NT2/D1 (cell line): Measurements from ENCODE around the gene STK17A.

Source experiments
- DNase-seq: peaks from one replicate; pipeline ENCODE4 v3.0.0-alpha.2; 2011; ENCODE audit warnings: low read depth, low spot score
- H3K27me3 ChIP-seq: 2 replicates; pipeline ENCODE4 v1.6.0; 2011; ENCODE audit warnings: mild to moderate bottlenecking; ENCODE audit not compliant: insufficient read length, insufficient read depth
- H3K36me3 ChIP-seq: 2 replicates; pipeline ENCODE4 v1.6.1; 2011; ENCODE audit warnings: mild to moderate bottlenecking, low read length, mixed read lengths; ENCODE audit not compliant: insufficient read depth, insufficient read length
- H3K4me1 ChIP-seq: 2 replicates; pipeline ENCODE4 v1.5.1; 2011; ENCODE audit not compliant: insufficient read depth, insufficient read length
- H3K4me3 ChIP-seq: 2 replicates; pipeline ENCODE4 v1.5.1; 2011; ENCODE audit warnings: low read depth; ENCODE audit not compliant: insufficient read length
- H3K9ac ChIP-seq: 2 replicates; pipeline ENCODE4 v1.6.0; 2011; ENCODE audit warnings: low read depth; ENCODE audit not compliant: insufficient read length
- H3K9me3 ChIP-seq: 2 replicates; pipeline ENCODE4 v1.5.1; 2011; ENCODE audit warnings: mild to moderate bottlenecking, low read length; ENCODE audit not compliant: insufficient read depth
- SUZ12 ChIP-seq: IDR thresholded peaks from 2 replicates; pipeline ENCODE4 v1.6.1; 2011; ENCODE audit not compliant: insufficient read length, insufficient read depth; ENCODE audit errors: extremely low read depth
- YY1 ChIP-seq: IDR thresholded peaks from 2 replicates; pipeline ENCODE4 v1.6.1; 2011; ENCODE audit not compliant: insufficient read length, insufficient read depth
- ZNF274 ChIP-seq: IDR thresholded peaks from 2 replicates; pipeline ENCODE4 v1.6.1; 2011; ENCODE audit warnings: mild to moderate bottlenecking, low read depth, low read length

Gene STK17A

DNA sequence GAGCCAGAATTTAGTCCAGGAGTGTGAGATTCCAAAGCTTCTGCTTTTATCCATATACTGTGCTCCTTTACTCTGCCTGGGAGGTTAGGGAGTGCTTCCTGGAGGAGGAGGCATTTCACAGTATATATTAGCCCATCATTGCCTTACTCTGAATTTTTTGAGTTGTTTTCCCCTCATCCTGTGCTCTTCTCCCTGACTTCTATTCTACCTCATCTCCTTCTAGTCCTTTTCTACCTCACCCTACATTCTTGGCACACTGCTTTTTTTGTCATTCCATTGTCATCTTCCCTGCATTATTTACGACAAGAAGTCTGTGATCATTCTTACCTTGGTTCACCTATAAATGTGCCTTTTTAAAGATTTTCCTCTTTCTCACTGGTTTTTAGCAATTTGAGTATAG is 21.3 kb downstream of the STK17A start:
- no peak overlapping the region for H3K4me3 ChIP-seq
- TF ChIP-seq ZNF274 (no peak), SUZ12 (no peak), YY1 (no peak)
- peaks cover 23% of the 10 kb centered on the region for H3K36me3 ChIP-seq
- no peaks in the 10 kb centered on the region for H3K9me3 ChIP-seq
- H3K4me1 ChIP-seq, result no peaks in the 10 kb centered on the region
- DNase-seq, result no peak
- H3K9ac ChIP-seq, result no peak overlapping the region
- H3K27me3 ChIP-seq, result no peaks in the 10 kb centered on the region

DNA sequence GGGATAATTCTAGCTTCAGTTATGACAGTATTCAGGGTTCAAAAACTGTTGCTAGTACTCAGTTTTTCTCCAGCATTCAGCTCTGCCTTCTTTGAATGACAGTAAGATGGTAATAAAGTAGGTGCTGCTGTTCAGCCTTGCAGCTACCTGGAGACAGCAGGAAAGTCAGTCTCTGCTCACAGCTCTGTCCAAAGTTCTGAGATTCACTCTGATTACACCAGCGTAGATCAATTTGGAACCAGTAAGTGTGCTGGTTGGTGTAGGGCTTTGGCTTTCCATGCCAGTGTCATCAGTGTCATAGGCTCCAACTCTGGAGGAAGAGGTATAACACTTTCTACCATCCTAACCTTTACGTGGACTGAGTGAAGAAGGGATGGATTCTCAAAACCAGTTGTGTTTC is 26.2 kb downstream of the STK17A start:
- H3K9me3 ChIP-seq, result no peaks in the 10 kb centered on the region
- H3K36me3 ChIP-seq, result peaks cover 31% of the 10 kb centered on the region
- DNase-seq, result no peak
- no peak overlapping the region for H3K4me3 ChIP-seq
- TF ChIP-seq ZNF274 (no peak), SUZ12 (no peak), YY1 (no peak)
- no peaks in the 10 kb centered on the region for H3K27me3 ChIP-seq
- H3K4me1 ChIP-seq, result no peaks in the 10 kb centered on the region
- no peak overlapping the region for H3K9ac ChIP-seq

DNA sequence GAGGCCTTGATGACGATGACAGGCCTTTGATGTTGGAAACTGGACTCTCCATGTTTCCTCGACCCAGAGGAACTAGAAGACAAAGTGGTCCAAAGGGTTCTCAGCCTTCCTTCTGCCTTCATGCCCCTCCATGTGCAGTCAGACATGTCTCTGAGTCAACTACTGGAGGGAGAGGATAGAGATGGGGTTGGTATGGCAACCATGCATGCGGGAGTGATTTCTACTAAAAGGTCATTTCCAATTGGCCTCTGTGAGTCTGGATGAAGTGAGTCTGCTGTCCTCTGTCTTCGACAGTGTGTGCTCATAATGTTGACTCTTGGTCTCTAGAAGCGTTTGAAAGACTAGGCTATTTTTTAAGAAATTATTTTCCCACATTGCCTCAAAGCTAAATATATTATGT is 29.2 kb downstream of the STK17A start:
- H3K36me3 ChIP-seq, result peaks cover 38% of the 10 kb centered on the region
- DNase-seq, result no peak
- H3K27me3 ChIP-seq, result no peaks in the 10 kb centered on the region
- no peaks in the 10 kb centered on the region for H3K9me3 ChIP-seq
- H3K4me3 ChIP-seq, result no peak overlapping the region
- no peaks in the 10 kb centered on the region for H3K4me1 ChIP-seq
- no peak for TF ChIP-seq ZNF274
- no peak for TF ChIP-seq SUZ12
- TF ChIP-seq YY1, result no peak
- H3K9ac ChIP-seq, result no peak overlapping the region

- Histone ChIP-seq H3K9ac (no peak overlapping the region), H3K36me3 (peaks cover 38% of the 10 kb centered on the region)
- DNase-seq, result no peak
These were observed 30.0 kb downstream of the STK17A start for GRCh38 chr7:43612599-43613589.

GRCh38 chr7:43615558-43616145 is 32.7 kb downstream of the STK17A start:
- no peak overlapping the region for H3K4me3 ChIP-seq
- DNase-seq, result no peak
- H3K4me1 ChIP-seq, result no peaks in the 10 kb centered on the region
- no peaks in the 10 kb centered on the region for H3K27me3 ChIP-seq
- peaks cover 33% of the 10 kb centered on the region for H3K36me3 ChIP-seq
- no peak overlapping the region for H3K9ac ChIP-seq
- no peaks in the 10 kb centered on the region for H3K9me3 ChIP-seq
- TF ChIP-seq ZNF274 (no peak), SUZ12 (no peak), YY1 (no peak)

More at GRCh38 chr7:43612599-43613589, 30.0 kb downstream of the STK17A start:
- no peaks in the 10 kb centered on the region for H3K9me3 ChIP-seq
- no peak for TF ChIP-seq SUZ12
- no peak for TF ChIP-seq YY1
- no peak for TF ChIP-seq ZNF274
- no peaks in the 10 kb centered on the region for H3K27me3 ChIP-seq
- H3K4me1 ChIP-seq, result no peaks in the 10 kb centered on the region
- H3K4me3 ChIP-seq, result no peak overlapping the region

DNA sequence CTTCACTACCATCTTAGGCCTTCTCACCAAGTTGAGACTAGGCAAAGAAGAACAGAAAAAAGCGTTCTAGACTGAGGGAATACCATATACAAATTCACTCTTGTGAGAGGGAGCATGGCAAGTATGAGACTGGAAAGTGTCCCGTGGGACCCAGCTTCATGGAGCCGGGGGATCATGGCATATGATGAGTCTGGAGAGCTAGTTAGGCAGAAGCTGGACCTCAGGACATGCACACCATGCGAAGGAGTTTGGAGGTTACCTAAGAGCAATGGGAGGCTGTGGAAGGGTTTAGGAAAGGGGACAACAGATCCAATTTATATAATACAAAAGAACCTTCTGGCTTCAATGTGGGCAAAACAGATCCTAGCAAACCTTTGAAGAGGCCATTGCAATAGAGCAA is 34.1 kb downstream of the STK17A start:
- no peaks in the 10 kb centered on the region for H3K9me3 ChIP-seq
- peaks cover 30% of the 10 kb centered on the region for H3K36me3 ChIP-seq
- no peaks in the 10 kb centered on the region for H3K27me3 ChIP-seq
- DNase-seq, result no peak
- H3K4me3 ChIP-seq, result no peak overlapping the region
- H3K4me1 ChIP-seq, result no peaks in the 10 kb centered on the region
- no peak overlapping the region for H3K9ac ChIP-seq
- no peak for TF ChIP-seq ZNF274
- TF ChIP-seq SUZ12, result no peak
- TF ChIP-seq YY1, result no peak

DNA sequence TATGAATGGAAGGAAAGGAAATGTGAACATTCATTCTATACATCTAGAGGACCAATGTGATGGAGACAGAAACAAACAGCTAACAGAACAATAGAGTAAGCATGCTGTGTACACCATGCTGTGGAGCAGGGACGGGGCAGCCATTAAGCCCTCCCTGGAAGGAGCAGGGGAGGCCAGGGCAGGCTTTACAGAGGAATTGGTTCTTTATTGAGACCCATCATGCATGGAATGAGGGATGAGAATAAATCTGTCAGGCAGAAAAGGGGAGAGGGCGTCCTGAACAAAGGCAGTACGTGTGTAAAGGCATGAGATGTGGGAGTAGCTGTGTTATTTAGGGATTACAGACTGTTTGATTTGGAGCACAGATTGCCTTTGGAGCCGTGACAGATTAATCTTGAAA is 35.2 kb downstream of the STK17A start:
- Histone ChIP-seq H3K36me3 (peaks cover 25% of the 10 kb centered on the region), H3K9ac (no peak overlapping the region), H3K27me3 (no peaks in the 10 kb centered on the region), H3K4me3 (no peak overlapping the region), H3K4me1 (no peaks in the 10 kb centered on the region), H3K9me3 (no peaks in the 10 kb centered on the region)
- no peak for TF ChIP-seq YY1
- no peak for TF ChIP-seq ZNF274
- no peak for TF ChIP-seq SUZ12
- no peak for DNase-seq
